Vagina (tissue), 2 donors: ENCODE measurements around the gene SGCA.

Source experiments
- CTCF ChIP-seq, 3 experiments: fragments of 450-650 bp in 2 of 3; fragments of 200-600 bp in 1 of 3; sonication (generic) in 1 of 3; IDR thresholded peaks; one replicate each; pipeline ENCODE4 v1.5.1; 2017 to 2019; ENCODE audit warnings: antibody characterized with exemption in 3 of 3, mild to moderate bottlenecking in 2 of 3, moderate library complexity in 2 of 3
- POLR2A ChIP-seq, 2 donors: fragments of 450-650 bp; IDR thresholded peaks; one replicate each; pipeline ENCODE4 v1.6.1; 2017; ENCODE audit warnings: antibody characterized with exemption in 2 of 2, mild to moderate bottlenecking in 2 of 2, moderate library complexity in 2 of 2
- POLR2AphosphoS5 ChIP-seq, 2 donors: sonication (generic); formaldehyde crosslinking; IDR thresholded peaks; one replicate each; pipeline ENCODE4 v1.9.0; 2017; ENCODE audit warnings: antibody characterized with exemption in 2 of 2, mild to moderate bottlenecking in 2 of 2, low read depth in 1 of 2; ENCODE audit not compliant: insufficient read depth in 1 of 2

GRCh38 chr17:50209472-50210239 is 43.9 kb downstream of the SGCA start:
- TF ChIP-seq POLR2A (IDR thresholded peaks at IDR 0.05) (peak in 1 of 2 donors; percentile 61), CTCF (IDR thresholded peaks at IDR 0.05) (no peak), POLR2AphosphoS5 (IDR thresholded peaks at IDR 0.05; ENCODE audit: insufficient read depth in 1 of 2, low read depth in 1 of 2) (peak; percentile 44 to 92)
